BJ (cell line): Measurements from ENCODE around the gene RNF138. TPM values are rescaled to one million over a fixed set of nuclear protein-coding genes. Genes with fewer than 3 reads are reported as not detected.

Experiments
- CTCF ChIA-PET: fragments of 350-600 bp; formaldehyde crosslinking; extraction: SDS; loops from one replicate; lab custom pipeline; 2021; ENCODE audit warnings: antibody characterized with exemption, inconsistent platforms; lab: Yijun Ruan, JAX
- POLR2A ChIA-PET: fragments of 300-600 bp; sonication (Branson Sonifier 250); formaldehyde crosslinking; extraction: SDS; loops from one replicate; lab custom pipeline; 2021; ENCODE audit warnings: antibody characterized with exemption; lab: Charles Lee
- DNase-seq: peaks from one replicate; pipeline ENCODE4 v3.0.0-alpha.2; 2011; ENCODE audit warnings: low read depth
- H3K27me3 ChIP-seq: 2 replicates; pipeline ENCODE4 v1.6.0; 2011; ENCODE audit warnings: low read length; ENCODE audit not compliant: control insufficient read depth, insufficient read depth
- H3K36me3 ChIP-seq: 2 replicates; pipeline ENCODE4 v1.5.1; 2011; ENCODE audit warnings: low read length; ENCODE audit not compliant: control insufficient read depth, insufficient read depth
- H3K4me3 ChIP-seq: 2 replicates; pipeline ENCODE4 v1.5.1; 2011; ENCODE audit warnings: low read depth, mild to moderate bottlenecking, control low read depth, low read length
- polyA minus RNA-seq: library from RNA; depleted of rRNA, polyadenylated mRNA; stranded (reverse); fragments of >200 nt; gene quantifications from 2 replicates; pipeline ENCODE4 v1.2.3, GENCODE V29; 2011; rRNA and poly(A)+ RNA removed
- polyA plus RNA-seq: library from polyadenylated mRNA; depleted of rRNA; stranded (reverse); fragments of >200 nt; gene quantifications from 2 replicates; pipeline ENCODE4 v1.2.3, GENCODE V29; 2011; rRNA removed
- TF ChIP-seq, protein P1 (sequence below): IDR thresholded peaks from 2 replicates; pipeline ENCODE4 v1.5.1; 2011; ENCODE audit warnings: low read depth, mild to moderate bottlenecking, control low read depth, inconsistent platforms, low read length, moderate library complexity; ENCODE audit not compliant: insufficient read depth

RNF138 gene, protein sequence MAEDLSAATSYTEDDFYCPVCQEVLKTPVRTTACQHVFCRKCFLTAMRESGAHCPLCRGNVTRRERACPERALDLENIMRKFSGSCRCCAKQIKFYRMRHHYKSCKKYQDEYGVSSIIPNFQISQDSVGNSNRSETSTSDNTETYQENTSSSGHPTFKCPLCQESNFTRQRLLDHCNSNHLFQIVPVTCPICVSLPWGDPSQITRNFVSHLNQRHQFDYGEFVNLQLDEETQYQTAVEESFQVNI
- polyA plus RNA-seq (12.3 and 13.2 TPM in 2 replicates), polyA minus RNA-seq (8.9 and 28.3 TPM in 2 replicates)

DNA sequence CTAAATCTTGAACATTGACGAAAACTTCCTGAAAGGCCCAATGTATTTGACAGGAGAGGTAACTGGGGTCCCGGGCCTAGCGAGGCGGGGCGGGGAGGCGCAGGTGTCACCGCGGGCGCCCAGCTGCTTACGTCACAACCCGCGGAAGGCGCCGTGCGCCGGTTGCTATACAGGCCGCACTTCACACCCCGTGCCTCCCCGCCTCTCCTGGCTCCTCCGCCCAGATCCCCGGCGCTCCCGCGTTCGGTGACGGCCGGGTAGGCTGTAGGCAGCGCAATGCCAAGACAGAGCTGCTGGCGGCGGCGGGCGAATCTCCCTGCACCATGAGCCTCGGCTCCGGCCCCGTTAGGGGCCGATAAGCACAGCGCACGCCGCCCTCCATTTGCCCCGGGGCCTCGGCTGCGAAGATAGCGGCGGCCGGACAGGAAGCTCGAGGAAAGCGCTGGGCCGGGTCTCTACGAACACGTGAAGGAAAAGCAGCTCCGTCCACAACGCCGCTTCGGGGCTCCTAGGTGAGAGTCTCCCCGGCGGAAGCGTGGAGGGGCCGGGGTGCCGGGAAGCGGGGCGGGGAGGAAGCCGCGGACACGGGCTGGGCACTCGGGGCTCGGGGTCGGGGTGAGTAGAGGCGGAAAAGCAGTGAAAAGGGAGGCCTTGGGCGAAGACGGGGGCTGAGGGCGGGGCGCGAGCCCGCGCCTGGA lies at the start of gene RNF138:
TSS of gene RNF138 (plus strand) at position 151 of the 698 bp plus-strand sequence. CDS start 903 bp downstream, outside the sequence.
- no peak for DNase-seq
- Histone ChIP-seq H3K27me3 (no peaks in the 10 kb centered on the region), H3K4me3 (peak within 1 kb of the TSS; percentile 96), H3K36me3 (no peaks in the 10 kb centered on the region)
- POLR2A ChIA-PET: interaction anchor here (0.6 kb wide), 1 partner anchor 14 kb away, joined by 3 read pairs; no protein-coding TSS in a partner anchor
- TF ChIP-seq, protein P1, sequence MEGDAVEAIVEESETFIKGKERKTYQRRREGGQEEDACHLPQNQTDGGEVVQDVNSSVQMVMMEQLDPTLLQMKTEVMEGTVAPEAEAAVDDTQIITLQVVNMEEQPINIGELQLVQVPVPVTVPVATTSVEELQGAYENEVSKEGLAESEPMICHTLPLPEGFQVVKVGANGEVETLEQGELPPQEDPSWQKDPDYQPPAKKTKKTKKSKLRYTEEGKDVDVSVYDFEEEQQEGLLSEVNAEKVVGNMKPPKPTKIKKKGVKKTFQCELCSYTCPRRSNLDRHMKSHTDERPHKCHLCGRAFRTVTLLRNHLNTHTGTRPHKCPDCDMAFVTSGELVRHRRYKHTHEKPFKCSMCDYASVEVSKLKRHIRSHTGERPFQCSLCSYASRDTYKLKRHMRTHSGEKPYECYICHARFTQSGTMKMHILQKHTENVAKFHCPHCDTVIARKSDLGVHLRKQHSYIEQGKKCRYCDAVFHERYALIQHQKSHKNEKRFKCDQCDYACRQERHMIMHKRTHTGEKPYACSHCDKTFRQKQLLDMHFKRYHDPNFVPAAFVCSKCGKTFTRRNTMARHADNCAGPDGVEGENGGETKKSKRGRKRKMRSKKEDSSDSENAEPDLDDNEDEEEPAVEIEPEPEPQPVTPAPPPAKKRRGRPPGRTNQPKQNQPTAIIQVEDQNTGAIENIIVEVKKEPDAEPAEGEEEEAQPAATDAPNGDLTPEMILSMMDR: no peak
- CTCF ChIA-PET: interaction anchor here (1.5 kb wide), 1 partner anchor 66 kb away, joined by 4 read pairs; no protein-coding TSS in a partner anchor

DNA sequence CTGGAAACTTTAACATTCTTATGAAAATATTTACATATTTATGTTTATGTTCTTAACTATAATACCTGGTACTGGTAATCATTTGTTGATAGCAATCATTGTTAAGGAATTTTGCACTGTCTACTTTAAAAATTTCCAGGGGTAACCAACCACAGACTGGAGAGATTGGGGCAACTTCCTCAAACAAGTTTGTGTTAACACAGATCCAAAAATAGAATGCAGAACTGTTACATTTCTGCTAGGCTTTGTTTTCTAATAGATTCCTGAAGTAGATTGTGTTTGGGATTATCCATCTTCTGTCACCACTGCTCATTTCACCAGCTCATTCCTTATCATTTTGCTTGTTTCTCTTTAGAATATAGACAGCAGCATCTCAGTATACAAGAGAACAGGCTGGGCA lies 49.3 kb upstream of the RNF138 start:
- no peak for DNase-seq
- ChIA-PET POLR2A (no interaction called here), CTCF (no interaction called here)
- H3K4me3 ChIP-seq: no peak overlapping the region
- no peaks in the 10 kb centered on the region for H3K36me3 ChIP-seq
- TF ChIP-seq, protein P1: no peak
- no peaks in the 10 kb centered on the region for H3K27me3 ChIP-seq

DNA sequence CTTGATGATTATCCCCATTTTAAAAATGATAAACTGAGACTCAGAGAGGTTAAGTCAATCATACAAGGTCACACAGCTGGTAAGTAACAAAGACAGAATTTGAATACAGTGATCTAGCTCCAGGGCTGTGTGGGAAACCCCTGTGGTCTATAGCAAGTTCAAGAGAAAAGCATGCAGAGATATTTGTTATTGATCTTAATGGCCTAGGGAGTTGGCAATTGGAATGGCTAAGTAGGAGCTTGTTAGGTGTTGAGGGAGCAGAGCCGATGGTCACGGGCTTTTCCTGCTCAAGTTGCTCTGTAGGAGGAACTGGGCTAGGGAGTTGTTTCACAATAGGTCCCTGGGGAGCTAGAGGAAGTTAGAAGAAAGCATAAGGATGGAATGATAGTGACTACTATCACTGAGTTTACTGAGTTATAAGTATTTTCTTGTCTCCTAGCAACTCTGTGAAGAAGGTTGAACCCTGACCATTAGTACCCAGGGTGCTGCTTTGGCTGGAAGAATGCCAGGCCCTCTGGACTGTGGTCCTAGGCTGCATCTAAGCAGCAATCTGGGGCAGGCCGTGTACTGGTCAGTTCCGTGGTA lies 43.1 kb upstream of the RNF138 start:
- POLR2A ChIA-PET: no interaction called here
- CTCF ChIA-PET: no interaction called here
- Histone ChIP-seq H3K27me3 (no peaks in the 10 kb centered on the region), H3K4me3 (no peak overlapping the region), H3K36me3 (no peaks in the 10 kb centered on the region)
- TF ChIP-seq, protein P1: no peak
- DNase-seq: no peak

DNA sequence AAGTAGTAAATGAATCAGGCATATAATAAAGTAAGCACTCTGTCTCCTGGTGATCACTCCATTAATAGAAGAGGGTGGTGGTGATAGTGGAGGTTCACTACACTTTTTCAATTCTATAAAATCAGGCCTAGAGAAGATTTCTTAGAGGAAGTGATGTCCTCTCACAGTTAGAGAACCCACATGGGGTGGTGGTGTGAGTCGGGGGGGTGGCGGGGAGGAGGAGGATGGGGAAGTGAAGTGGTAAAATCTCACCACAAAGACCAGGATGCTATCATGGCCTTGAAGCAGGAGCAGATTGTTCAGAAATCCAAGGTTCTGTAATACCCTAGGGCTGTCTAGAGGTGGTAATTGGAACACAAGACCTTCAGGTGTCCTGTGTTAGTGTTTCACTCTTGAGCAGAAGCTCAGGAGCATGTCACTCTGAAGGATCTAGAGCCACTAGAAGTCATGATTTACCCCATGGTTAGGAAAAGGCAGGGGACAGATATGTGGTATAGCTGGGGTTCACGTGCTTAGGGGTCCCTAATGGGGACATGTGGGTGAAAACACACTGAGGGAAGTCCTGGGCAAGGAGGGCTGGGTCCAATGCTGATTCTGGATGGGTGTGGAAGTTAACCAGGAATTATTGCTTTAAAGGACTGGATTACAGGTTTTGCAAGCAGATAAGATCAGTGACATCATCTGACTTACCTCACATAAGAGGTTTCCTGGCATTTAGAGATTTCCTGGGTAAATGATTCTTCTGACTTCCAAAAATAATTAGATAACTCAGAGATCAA lies 42.1 kb upstream of the RNF138 start:
- H3K36me3 ChIP-seq: no peaks in the 10 kb centered on the region
- ChIA-PET POLR2A (no interaction called here), CTCF (interaction anchor here (0.9 to 1.1 kb wide), 3 partner anchors 10 to 84 kb away, joined by 3 to 4 read pairs (median 3); no protein-coding TSS in a partner anchor)
- no peaks in the 10 kb centered on the region for H3K27me3 ChIP-seq
- TF ChIP-seq, protein P1: no peak
- no peak for DNase-seq
- H3K4me3 ChIP-seq: no peak overlapping the region
